ENCODE results near the gene PIK3AP1.
"Not testable (repeated sequence)": the region's sequence is repeated elsewhere in the genome, so short reads cannot be mapped to it uniquely, and the experiment has no call there.

PIK3AP1 gene

GRCh38 chr10:96724621-96725020 lies 4.3 kb upstream of the PIK3AP1 start:
- DNase-seq: no peak

DNA sequence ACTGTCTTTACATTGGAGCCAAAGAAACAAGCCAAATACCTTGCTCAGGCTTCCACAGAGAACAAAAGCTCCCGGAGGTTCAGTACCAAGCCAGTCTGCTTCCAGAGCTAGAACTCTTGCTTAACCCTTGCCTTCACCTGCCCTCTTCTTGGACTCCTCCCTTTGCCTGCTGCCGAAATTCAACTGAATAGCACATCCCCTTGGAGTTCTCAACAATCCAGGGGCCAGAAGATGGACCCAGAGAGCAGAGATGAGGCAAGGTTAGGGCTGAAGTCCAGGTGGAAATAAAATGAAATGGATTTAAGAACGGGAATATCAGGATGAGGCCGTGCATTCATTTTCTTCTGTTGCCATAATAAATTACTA lies 876 bp upstream of the PIK3AP1 start:
- no peak for DNase-seq

GRCh38 chr10:96719850-96720421 lies 378 bp downstream of the PIK3AP1 start:
- DNase-seq: peak; percentile 70

DNA sequence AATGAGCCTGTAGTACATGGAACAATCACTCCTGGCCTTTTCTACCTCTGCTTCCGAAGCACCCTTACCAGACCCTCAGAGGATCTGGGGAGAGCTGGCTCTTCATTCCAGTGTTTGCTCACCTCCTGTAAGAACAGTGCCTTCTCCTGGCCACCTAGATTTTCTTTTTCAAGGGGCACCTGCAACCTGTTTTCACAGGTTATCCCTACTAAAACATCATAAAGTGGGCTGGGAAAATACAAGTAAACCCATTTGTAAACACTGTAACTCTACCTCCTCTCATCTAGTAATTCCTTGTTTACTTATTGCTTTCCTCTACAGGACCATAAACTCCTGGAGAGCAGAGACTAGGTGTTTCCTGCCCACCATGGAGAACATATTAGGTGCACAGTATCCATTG lies 1.1 kb downstream of the PIK3AP1 start:
- no peak for DNase-seq

GRCh38 chr10:96718304-96718990 lies 1.9 kb downstream of the PIK3AP1 start:
- DNase-seq: no peak

- DNase-seq: no peak
These were observed 3.9 kb downstream of the PIK3AP1 start for GRCh38 chr10:96716390-96716789.

GRCh38 chr10:96714746-96715255 lies 5.5 kb downstream of the PIK3AP1 start:
- DNase-seq: no peak

- no peak for DNase-seq
These were observed 6.2 kb downstream of the PIK3AP1 start for GRCh38 chr10:96714031-96714590.

DNA sequence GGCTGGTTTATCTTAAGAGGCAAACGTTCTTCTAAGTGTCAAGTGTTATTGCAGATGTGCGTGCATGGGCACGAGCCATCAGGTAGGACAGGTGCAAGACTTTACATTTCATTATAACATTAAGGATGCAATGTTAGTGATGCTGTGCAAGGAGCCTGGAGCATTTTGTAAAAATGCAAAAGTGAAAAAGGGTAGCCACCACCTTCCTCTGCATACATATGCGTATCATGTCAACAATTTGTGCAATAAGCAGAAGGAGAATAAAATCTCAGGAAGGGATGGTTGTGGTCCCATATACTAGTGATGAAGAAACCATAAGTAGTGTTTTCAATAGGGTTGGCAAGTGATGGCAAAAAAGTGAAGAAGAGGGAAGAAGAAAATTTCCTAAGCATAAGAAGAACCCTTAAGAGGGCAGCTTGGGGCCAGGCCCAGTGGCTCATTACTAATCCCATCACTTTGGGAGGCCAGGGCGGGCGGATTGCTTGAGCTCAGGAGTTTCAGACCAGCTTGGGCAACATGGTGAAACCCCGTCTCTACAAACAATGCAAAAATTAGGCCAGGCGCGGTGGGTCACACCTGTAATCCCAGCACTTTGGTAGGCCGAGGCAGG lies 7.5 kb downstream of the PIK3AP1 start:
- no peak for DNase-seq

DNA sequence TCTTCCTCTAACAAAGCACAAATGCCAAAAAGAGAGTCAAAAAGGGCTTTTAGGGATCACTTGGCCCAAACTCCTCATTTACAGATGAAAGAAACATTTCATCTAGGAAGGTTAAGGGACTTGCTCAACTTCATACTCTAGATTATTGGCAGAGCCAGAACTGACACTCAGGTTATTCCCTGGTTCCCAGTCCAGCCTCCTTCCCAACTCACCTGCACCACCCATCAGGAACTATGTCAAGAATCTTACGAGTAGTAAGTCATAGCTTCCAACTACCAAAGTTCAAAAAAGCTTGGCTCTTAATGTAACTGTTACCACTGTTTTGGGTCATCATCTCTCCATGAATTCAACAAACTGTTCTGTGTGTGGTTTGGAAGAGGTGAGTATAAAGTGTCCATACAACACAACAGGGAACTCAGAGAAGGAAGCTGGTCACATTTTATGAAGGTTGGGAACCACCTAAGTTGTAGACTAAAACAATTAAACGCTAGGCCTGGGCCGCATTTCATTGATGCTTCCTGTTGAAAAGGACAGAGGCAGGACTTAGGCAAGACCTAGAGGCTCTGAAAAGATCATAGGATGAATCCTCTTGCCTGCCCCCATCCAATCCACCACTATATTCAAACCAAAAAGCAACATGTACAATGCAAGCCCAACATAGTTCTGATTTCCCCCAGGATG lies 9.1 kb downstream of the PIK3AP1 start:
- DNase-seq: no peak

- DNase-seq: no peak
These were observed 10.8 kb downstream of the PIK3AP1 start for GRCh38 chr10:96709525-96709924.

DNA sequence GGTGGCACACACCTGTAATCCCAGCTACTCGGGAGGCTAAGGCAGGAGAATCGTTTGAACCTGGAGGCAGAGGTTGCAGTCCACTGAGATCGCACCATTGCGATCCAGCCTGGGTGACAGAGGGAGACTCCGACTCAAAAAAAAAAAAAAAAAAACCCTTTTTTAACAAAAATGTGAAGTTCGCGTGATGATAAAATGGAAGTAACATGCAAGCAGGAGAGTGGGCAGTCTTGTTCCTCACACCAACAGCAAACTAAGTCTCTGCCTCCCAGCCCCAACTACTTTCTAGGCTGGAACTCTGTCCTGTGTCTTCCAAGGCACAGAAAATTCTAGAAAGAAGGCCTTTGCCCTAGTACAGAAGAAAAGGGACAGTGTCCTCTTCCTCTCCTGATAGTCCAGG lies 11.3 kb downstream of the PIK3AP1 start:
- no peak for DNase-seq

- no peak for DNase-seq
These were observed 11.9 kb downstream of the PIK3AP1 start for GRCh38 chr10:96708456-96708855.

DNA sequence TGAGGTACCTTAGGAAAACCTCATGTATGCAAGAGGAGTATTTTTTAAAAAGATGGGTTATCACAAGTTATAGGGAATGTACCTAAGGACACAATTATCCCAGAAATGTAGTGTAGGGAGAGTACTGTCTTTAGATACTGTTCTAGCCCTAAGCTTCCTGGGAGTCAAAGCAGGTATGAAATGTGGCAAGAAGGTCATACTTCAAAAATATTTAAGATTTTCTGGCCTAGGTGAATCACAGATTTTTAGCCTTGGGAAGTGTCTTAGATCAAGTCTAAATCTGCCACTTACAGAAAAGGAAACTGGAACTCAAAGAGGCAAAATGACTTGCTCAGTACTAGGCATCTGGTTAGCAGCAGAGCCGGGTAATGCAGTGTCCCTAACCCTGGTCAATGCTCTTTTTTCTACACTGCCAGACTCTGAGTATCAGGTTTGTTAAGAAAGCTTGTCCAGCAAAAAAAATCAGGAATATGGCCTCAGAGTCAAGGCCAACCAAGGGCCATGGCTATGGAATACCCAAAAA lies 13.9 kb downstream of the PIK3AP1 start:
- no peak for DNase-seq

DNA sequence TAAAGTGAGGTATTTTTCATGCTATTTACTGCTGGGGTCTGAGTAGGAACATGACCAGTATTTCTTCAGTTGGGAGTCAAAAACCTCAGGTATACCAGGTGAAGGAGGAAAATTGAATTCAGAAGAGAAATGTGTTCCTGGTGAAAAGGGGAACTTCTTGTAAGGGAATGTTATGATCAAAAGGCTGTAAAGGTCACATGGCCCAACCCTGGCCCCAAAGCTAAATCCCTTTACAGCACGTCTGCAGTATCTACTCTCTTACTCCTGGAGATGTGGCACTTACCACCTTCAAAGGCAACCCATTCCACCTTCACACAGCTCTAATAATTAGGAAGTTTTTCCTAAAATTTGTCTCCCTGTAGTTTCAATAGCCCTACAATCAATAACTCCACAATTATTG lies 15.2 kb downstream of the PIK3AP1 start:
- DNase-seq: no peak

DNA sequence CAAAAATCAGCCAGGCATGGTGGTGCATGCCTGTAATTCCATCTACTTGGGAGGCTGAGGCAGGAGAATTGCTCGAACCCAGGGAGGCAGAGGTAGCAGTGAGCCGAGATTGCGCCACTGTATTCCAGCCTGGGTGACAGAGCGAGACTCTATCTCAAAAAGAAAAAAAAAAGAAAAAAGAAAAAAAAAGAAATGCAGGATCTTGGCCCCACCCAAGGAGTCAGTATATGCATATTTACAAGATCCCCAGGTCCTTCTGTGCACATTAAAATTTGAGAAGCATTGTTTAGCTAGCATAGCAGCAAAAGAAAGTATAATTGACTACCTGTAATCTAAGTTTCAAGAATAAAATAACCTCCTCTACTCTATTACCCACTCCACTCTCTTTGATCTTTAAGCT lies 15.8 kb downstream of the PIK3AP1 start:
- DNase-seq: no peak

DNA sequence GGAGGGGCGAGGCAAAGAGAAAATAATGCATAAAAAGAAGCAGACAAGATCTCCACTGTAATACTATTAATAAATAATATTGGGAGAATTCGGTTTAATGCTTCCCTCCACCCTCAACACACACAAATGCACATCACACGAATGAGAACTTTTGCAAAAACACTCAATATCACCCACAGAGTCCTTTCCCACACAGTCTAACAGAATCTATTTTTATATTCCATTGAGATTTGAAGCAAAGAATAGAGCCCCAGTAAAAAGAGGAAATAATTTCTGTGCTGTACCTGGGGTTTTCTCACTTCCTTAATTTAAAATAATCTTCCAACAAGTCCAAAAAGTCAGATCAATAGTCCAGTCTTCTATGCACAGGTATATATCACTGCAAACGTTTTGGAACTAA lies 17.0 kb downstream of the PIK3AP1 start:
- DNase-seq: no peak

DNA sequence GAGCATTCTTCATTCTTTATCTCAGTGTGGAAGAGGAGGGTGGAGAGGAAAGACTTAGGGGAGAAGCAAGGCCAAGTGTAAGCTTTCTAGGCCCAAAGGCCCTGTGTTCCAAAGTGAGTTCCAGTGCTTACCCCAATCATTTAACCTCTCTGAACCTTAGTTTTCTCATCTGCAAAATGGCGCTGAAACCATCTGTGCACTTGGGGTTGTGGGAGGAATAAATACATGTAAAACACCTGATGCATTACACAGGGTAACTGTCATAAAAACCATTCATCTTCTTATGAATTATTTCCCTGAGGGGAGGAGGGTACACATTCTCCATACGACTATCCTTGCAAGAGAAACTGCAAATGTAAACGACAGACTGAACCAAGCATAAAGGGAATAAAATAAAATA lies 19.0 kb downstream of the PIK3AP1 start:
- no peak for DNase-seq

DNA sequence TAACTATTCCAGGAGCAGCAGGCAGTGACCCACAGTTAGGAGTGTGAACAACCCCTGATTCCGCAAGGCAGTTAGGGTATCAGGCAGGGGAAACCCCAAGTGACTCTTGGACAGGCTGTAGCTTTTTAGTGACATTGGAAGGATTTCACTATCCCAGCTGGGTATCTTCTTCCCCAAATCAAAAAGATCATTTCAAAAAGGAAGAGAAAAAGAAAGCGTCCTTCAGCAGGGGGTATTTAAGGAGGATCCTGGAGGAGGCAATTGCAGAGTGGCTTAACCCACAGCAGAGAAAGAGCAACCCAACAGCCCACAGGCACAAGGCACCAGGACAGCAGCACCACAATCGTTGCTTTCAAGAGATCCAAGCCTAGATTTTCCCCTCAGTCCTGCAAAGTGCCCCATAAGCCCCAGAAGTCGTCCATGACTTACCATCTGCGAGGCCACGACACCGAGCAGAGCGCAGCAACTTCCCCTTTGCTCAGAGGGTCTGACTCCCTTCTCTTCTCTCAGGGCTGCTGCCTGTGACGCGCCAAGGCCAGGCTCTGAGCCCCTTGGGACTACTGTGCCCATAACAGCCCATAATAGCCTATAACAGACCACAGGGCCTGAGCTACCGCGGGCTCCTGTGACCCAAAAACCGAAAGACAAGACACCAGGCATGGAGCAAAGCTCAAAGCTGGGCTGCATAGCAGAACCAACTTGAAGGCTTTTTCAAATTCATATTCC lies 19.8 kb downstream of the PIK3AP1 start:
- no peak for DNase-seq

DNA sequence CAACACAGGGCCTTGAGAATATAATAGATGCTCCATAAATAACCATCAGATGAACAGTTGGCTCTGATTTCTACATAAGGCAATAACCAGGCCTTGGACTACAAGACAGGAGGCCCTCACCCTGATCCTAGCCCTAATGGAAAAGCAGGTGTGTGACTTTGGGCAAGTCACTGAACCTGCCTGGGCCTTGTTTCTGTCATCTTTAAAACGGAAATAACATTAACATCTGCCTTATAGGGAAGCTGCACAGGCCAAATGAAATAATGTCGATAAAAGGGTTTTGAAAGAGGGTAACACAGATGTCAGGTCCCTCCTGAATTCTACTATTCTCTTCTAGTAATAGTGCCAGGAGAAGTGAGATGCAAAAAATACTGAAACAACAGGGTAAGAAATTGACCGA lies 20.7 kb downstream of the PIK3AP1 start:
- DNase-seq: no peak

DNA sequence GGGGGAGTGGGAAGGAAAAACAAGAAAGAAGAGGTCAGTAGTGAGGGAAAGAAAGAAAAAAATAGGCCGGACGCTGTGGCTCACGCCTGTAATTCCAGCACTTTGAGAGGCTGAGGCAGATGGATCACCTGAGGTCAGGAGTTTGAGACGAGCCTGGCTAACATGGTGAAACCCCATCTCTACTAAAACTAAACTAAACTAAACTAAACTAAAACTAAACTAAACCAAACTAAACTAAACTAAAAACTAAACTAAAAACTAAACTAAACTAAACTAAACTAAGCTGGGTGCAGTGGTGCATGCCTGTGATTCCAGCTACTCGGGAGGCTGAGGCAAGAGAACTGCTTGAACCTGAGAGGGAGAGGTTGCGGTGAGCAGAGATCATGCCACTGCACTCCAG lies 22.0 kb downstream of the PIK3AP1 start:
- not testable (repeated sequence) for DNase-seq

GRCh38 chr10:96697438-96697837 lies 22.9 kb downstream of the PIK3AP1 start:
- no peak for DNase-seq
